Measurements from ENCODE around the gene PLOD1. TPM values are rescaled to one million over a fixed set of nuclear protein-coding genes. Genes with fewer than 3 reads are reported as not detected.
"Not testable (repeated sequence)": the region's sequence is repeated elsewhere in the genome, so short reads cannot be mapped to it uniquely, and the experiment has no call there.

The PLOD1 gene
- polyA plus RNA-seq, 3 donors = 95.0 to 120 (median 98.6) TPM

- DNase-seq = peak; percentile 95
Measured at GRCh38 chr1:11907275-11908094, 27.0 kb upstream of the PLOD1 start.

DNA sequence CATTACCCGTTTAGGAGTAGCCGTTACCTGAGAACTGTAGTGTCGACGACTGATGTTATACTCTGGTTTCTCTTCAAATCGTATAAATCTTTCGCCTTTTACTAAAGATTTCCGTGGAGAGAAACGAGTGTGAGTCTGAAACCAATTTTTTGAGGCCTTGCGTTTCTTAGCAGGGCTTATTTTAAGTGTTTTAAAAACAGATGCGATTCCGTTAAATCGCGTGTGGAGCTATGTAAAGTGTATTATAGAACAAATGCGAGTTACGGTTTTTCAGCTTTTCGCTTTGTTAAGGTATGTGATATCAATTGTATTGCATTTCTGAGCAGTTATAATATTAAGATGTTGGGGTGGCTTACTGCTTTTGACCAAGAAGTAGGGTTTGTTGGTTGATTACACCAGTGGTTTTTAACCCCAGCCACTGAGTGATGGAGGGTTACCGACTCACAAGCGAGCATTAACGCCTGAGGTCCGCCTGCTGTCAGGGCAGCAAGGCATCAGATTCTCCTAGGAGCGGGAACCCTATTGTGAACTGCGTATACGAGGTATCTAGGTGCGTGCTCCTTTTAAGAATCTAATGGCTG is 26.3 kb upstream of the PLOD1 start:
- DNase-seq = peak; percentile 93

DNA sequence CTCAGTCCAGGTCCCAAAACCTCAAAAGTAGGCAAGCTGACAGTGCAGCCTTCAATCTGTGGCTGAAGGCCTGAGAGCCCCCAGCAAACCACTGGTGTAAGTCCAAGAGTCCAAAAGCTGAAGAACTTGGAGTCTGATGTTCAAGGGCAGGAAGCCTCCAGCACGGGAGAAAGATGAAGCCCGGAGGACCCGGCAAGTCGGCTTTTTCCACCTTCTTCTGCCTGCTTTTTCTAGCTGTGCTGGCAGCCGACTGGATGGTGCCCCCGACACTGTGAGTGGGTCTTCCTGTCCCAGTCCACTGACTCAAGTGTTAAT is 23.6 kb upstream of the PLOD1 start:
- DNase-seq = not testable (repeated sequence)

- no peak for DNase-seq
Measured at GRCh38 chr1:11912000-11912399, 22.5 kb upstream of the PLOD1 start.

DNA sequence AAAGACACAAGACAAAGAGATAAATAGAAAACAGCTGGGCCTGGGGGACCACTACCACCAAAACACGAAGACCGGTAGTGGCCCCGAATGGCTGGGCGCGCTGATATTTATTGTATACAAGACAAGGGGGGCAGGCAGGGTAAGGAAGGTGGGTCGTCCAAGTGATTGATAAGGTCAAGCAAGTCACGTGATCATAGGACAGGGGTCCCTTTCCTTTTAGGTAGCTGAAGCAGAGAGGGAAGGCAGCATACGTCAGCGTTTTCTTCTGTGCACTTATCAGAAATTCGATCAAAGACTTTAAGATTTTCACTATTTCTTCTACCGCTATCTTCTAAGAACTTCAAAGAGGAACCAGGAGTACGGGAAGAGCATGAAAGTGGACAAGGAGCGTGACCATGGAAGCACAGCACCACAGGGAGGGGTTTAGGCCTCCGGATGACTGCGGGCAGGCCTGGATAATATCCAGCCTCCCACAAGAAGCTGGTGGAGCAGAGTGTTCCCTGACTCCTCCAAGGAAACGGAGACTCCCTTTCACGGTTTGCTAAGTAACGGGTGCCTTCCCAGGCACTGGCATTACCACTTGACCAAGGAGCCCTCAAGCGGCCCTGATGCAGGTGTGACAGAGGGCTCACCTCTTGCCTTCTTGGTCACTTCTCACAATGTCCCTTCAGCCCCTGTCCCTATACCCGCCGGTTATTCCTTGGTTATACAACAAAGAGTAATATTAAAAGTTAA is 21.9 kb upstream of the PLOD1 start:
- DNase-seq = not testable (repeated sequence)

- DNase-seq = peak; percentile 26
Measured at GRCh38 chr1:11913291-11913690, 21.2 kb upstream of the PLOD1 start.

GRCh38 chr1:11914024-11914423 is 20.5 kb upstream of the PLOD1 start:
- no peak for DNase-seq

- DNase-seq = no peak
Measured at GRCh38 chr1:11918799-11919519, 15.6 kb upstream of the PLOD1 start.

DNA sequence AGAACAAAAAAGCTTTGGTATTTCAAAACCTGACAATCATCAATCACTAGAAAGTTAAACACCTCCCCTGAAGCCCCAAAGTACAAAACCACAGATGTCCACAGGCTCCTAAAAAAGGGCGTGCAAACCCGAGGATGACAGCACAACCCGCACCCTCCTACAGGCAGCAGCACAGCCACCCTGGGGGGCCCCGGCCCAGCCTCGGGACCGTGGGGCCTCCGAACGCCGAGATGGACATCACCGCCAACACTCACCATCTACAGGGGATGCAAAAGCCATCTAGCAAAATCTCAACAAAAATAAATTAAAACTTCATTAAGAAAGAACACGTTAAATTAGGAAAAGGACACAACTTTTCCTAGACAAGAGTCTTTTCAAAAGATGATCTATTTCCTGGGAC is 14.9 kb upstream of the PLOD1 start:
- DNase-seq = no peak

DNA sequence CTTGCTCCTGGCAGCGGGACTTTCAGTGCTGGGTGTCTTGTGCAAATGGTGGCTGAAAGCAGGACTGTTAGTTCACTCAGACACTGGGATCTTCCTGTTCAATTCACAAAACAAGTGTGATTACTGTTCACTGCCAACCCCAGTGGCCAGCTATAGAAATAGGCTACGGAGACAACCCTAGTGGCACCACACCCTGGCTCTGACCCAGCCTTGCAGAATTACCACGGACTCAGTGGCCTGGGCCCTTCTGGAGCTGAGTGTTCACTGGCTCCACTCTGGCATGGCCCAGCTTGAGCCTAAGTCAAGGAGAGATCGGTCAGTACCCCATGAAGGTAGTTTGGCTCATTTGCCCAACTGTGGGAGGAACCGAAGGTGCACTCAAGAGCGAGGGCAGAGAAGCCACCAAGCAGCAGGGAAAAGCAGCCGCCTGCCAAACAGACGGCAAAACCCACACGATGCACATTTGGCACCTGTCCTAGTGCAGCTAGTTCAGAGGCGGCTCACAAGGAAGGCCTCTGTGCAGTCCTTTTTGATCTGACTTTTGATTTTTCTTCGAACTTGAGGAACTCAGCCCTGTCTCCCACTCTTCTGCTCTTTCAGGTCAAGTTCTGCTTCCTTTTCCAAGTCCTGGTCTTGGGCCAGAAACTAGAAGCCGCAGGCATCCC is 14.1 kb upstream of the PLOD1 start:
- no peak for DNase-seq

- no peak for DNase-seq
Measured at GRCh38 chr1:11921022-11921421, 13.5 kb upstream of the PLOD1 start.

DNA sequence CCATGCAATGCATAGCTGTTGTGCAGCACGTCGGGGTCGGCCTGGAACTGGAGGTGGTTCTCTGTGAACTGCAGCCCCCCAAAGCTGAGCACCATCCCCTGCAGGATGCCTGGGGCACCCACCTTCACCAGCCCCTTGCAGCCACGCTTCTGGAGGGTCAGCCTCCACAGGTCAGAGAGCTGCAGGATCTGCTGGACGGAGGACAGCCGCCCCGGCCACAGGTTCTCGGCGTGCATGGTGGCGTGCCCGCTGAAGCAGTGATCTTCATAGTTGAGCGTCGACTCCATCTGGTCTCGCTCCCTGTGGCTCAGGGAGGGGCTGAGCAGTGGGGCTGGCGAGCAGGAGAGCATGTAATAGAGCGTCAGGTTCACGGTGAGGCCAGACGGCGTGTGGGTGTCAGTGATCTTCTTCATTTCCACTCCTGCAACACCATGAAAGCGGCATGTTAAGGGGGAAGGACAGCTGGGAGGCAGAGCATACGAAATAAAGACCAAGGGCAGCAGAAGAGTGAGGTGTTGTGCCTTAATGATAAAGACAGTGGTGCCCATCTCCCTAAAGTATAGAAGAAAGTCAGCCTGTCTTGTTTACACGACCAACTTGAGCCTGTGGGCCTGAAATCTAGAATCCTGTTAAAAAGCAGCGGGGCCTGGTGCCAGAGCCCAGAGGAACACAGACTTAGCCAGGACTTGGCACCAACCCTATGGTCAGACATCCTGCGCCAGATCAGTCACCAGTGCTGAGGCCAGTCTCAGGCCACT is 11.3 kb upstream of the PLOD1 start:
- DNase-seq = no peak

GRCh38 chr1:11923827-11924113 is 10.7 kb upstream of the PLOD1 start:
- DNase-seq = no peak

GRCh38 chr1:11924334-11925195 is 10.0 kb upstream of the PLOD1 start:
- DNase-seq = no peak

DNA sequence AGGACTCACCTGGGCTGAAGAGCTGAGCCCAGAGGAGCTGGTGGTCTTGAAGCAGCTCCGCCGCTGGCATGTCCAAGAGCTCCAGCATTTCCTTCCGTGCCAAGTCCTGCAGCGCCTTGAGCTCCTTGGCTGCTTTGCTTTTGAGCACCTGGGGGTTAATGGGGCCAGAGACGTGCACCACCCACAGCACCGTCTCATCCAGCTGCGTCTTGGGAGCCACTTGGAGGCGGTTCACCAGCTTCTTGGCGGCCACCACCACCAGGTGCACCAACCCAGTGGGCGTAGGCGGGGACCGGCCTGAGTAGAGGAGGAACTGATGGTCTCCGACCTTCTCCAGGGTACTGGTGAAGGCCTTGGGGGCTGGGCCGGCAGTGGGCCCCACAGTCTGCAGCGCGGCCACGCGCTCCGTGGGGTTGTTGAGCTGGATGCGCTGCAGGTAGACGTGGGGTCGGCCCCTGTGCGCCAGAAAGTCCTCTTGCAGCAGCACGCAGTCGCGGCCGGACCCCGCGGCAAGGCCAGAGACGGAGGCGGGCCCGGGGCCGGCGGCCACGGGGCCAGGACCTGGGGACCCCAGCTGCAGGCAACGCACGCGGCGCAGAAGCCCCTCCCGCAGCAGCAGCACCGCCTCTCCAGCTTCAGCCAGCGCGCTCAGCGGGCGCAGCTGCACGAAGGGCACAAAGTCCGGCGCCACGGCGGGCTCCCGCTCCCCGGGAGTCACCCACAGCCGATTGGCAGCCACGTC is 9.2 kb upstream of the PLOD1 start:
- DNase-seq = not testable (repeated sequence)

GRCh38 chr1:11925938-11926292 is 8.6 kb upstream of the PLOD1 start:
- no peak for DNase-seq

GRCh38 chr1:11927866-11928592 is 6.5 kb upstream of the PLOD1 start:
- DNase-seq = no peak

DNA sequence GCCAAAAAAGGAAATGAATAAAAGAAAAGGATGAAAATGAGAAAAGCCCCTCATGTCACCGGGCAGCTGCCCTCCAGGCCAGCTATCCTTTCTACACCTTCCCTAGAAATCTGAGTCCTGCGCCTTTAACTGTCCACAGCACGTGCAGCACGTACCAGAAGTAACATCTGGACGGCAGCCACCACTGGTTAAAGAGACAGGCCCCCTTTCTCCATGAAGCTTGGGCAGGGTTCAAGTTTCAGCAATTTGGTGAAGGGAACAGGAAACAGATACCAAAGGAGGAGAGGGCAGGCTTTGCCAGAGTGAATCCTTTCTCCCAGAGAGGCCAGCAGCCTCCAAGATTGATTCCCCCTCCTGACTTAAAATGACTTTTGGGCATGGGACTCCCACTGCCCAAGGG is 4.7 kb upstream of the PLOD1 start:
- DNase-seq = peak; percentile 78

All from renal pelvis (tissue), 4 donors.